A549 (cell line): Measurements from ENCODE around the gene NRARP.

Experiments used
- CEBPB ChIP-seq, 2 experiments: fragments of >200 bp in 1 of 2; sonication (Bioruptor Twin) in 1 of 2; formaldehyde crosslinking in 1 of 2; IDR thresholded peaks; 2 replicates each; pipeline ENCODE4 v1.6.1; 2012 to 2016
- CHD2 ChIP-seq: fragments of 150-350 bp; IDR thresholded peaks from 2 replicates; pipeline ENCODE4 v1.6.1; 2014; ENCODE audit warnings: low read length; ENCODE audit not compliant: partially characterized antibody
- EP300 ChIP-seq, 2 experiments: fragments of >200 bp; sonication (Bioruptor Twin); formaldehyde crosslinking; IDR thresholded peaks; 2 replicates in 1 of 2; 3 replicates in 1 of 2; pipeline ENCODE4 v1.6.1; 2016 to 2017
- FOSB ChIP-seq: fragments of 250-450 bp; sonication (Bioruptor Pico); IDR thresholded peaks from 2 replicates; pipeline ENCODE4 v1.5.0; 2020; ENCODE audit warnings: mild to moderate bottlenecking, moderate library complexity
- SMC3 ChIP-seq: fragments of >200 bp; sonication (Bioruptor Twin); formaldehyde crosslinking; IDR thresholded peaks from 3 replicates; pipeline ENCODE4 v1.6.1; 2018; ENCODE audit warnings: inconsistent platforms
- TF ChIP-seq, protein P1 (sequence below): fragments of >200 bp; sonication (Bioruptor Twin); formaldehyde crosslinking; IDR thresholded peaks from 3 replicates; pipeline ENCODE4 v1.5.1; 2016
- TF ChIP-seq, protein P2 (sequence below): fragments of 200-600 bp; sonication (generic); IDR thresholded peaks from 2 replicates; pipeline ENCODE4 v1.6.1; 2016; ENCODE audit warnings: antibody characterized with exemption, mild to moderate bottlenecking, moderate library complexity
- TF ChIP-seq, protein P3 (sequence below): IDR thresholded peaks from 2 replicates; pipeline ENCODE4 v1.6.1; 2012
- TF ChIP-seq, protein P4 (sequence below): fragments of 450-650 bp; IDR thresholded peaks from 2 replicates; pipeline ENCODE4 v1.6.1; 2014; ENCODE audit warnings: antibody characterized with exemption

DNA sequence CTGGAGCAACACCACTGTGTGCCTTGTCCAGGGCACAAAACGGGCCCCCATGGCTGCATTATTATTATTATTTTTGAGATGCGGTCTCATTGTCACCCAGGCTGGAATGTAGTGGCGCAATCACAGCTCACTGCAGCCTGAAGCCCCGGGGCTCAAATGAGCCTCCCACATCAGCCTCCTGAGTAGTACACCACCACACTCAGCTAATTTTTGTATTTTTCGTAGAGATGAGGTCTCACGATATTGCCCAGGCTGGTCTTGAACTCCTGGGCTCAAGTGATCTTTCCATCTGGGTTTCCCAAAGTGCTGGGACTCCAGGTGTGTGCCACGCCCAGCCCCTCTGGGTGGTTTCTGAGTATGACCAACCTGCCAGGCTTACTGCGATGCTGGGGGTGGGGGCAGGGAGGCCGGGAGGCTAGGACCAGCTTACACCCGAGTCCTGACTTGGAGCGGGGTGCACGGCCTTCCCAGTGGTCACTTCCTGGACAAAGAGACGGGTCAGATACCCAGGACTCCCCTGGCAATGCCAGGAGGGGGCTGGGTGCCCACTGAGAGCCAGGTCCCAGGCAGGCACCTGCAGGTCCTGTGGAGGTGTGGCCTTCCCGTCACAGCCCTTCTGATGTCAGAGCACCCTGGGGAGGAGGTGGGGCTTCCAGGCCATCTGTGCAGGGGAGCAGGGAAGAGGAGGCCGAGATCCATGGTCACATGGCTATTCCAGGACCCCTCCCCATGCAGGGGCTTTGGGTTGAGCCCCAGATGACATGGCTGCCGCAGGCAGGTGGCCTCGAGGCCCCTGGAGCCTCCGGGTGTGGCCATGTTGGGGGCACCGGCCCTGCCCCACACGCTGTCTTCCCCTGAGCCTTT, 8.3 kb upstream of the NRARP start:
- TF ChIP-seq, protein P1, sequence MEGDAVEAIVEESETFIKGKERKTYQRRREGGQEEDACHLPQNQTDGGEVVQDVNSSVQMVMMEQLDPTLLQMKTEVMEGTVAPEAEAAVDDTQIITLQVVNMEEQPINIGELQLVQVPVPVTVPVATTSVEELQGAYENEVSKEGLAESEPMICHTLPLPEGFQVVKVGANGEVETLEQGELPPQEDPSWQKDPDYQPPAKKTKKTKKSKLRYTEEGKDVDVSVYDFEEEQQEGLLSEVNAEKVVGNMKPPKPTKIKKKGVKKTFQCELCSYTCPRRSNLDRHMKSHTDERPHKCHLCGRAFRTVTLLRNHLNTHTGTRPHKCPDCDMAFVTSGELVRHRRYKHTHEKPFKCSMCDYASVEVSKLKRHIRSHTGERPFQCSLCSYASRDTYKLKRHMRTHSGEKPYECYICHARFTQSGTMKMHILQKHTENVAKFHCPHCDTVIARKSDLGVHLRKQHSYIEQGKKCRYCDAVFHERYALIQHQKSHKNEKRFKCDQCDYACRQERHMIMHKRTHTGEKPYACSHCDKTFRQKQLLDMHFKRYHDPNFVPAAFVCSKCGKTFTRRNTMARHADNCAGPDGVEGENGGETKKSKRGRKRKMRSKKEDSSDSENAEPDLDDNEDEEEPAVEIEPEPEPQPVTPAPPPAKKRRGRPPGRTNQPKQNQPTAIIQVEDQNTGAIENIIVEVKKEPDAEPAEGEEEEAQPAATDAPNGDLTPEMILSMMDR, result no peak
- TF ChIP-seq SMC3 (no peak), FOSB (CRISPR knock-in tag) (no peak), CEBPB (IDR thresholded peaks at IDR 0.05) (no peak), EP300 (IDR thresholded peaks at IDR 0.05) (no peak), CHD2 (no peak)
- TF ChIP-seq, protein P2, sequence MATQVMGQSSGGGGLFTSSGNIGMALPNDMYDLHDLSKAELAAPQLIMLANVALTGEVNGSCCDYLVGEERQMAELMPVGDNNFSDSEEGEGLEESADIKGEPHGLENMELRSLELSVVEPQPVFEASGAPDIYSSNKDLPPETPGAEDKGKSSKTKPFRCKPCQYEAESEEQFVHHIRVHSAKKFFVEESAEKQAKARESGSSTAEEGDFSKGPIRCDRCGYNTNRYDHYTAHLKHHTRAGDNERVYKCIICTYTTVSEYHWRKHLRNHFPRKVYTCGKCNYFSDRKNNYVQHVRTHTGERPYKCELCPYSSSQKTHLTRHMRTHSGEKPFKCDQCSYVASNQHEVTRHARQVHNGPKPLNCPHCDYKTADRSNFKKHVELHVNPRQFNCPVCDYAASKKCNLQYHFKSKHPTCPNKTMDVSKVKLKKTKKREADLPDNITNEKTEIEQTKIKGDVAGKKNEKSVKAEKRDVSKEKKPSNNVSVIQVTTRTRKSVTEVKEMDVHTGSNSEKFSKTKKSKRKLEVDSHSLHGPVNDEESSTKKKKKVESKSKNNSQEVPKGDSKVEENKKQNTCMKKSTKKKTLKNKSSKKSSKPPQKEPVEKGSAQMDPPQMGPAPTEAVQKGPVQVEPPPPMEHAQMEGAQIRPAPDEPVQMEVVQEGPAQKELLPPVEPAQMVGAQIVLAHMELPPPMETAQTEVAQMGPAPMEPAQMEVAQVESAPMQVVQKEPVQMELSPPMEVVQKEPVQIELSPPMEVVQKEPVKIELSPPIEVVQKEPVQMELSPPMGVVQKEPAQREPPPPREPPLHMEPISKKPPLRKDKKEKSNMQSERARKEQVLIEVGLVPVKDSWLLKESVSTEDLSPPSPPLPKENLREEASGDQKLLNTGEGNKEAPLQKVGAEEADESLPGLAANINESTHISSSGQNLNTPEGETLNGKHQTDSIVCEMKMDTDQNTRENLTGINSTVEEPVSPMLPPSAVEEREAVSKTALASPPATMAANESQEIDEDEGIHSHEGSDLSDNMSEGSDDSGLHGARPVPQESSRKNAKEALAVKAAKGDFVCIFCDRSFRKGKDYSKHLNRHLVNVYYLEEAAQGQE, result no peak
- TF ChIP-seq, protein P3, sequence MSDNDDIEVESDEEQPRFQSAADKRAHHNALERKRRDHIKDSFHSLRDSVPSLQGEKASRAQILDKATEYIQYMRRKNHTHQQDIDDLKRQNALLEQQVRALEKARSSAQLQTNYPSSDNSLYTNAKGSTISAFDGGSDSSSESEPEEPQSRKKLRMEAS, result no peak
- TF ChIP-seq, protein P4, sequence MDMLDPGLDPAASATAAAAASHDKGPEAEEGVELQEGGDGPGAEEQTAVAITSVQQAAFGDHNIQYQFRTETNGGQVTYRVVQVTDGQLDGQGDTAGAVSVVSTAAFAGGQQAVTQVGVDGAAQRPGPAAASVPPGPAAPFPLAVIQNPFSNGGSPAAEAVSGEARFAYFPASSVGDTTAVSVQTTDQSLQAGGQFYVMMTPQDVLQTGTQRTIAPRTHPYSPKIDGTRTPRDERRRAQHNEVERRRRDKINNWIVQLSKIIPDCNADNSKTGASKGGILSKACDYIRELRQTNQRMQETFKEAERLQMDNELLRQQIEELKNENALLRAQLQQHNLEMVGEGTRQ, result no peak
